NCI-H345 (cell line): ENCODE data around the gene DLX5.

Experiments
- DNase-seq: peaks from one replicate; lab custom pipeline; 2025; lab: John Stamatoyannopoulos, UW

The DLX5 gene

GRCh38 chr7:97018126-97018601, 6.5 kb downstream of the DLX5 start:
- no peak for DNase-seq

- DNase-seq = no peak
Observed at GRCh38 chr7:97017192-97018125, 7.2 kb downstream of the DLX5 start.

GRCh38 chr7:97016381-97017191, 8.0 kb downstream of the DLX5 start:
- peak; percentile 66 for DNase-seq

- no peak for DNase-seq
Observed at GRCh38 chr7:97015756-97016380, 8.8 kb downstream of the DLX5 start.

- DNase-seq = no peak
Observed at GRCh38 chr7:97015279-97015678, 9.4 kb downstream of the DLX5 start.

GRCh38 chr7:97014145-97014750, 10.4 kb downstream of the DLX5 start:
- no peak for DNase-seq

- no peak for DNase-seq
Observed at GRCh38 chr7:97013845-97014134, 10.8 kb downstream of the DLX5 start.

- DNase-seq = no peak
Observed at GRCh38 chr7:97013134-97013844, 11.3 kb downstream of the DLX5 start.

- no peak for DNase-seq
Observed at GRCh38 chr7:97012365-97013133, 12.1 kb downstream of the DLX5 start.

GRCh38 chr7:97011536-97012364, 12.9 kb downstream of the DLX5 start:
- DNase-seq = no peak

- DNase-seq = no peak
Observed at GRCh38 chr7:97011104-97011503, 13.5 kb downstream of the DLX5 start.

GRCh38 chr7:97009753-97010732, 14.6 kb downstream of the DLX5 start:
- no peak for DNase-seq

- no peak for DNase-seq
Observed at GRCh38 chr7:97008275-97008917, 16.2 kb downstream of the DLX5 start.

- no peak for DNase-seq
Observed at GRCh38 chr7:97007583-97007861, 17.1 kb downstream of the DLX5 start.

GRCh38 chr7:97006816-97007582, 17.6 kb downstream of the DLX5 start:
- no peak for DNase-seq

GRCh38 chr7:97006055-97006815, 18.4 kb downstream of the DLX5 start:
- peak; percentile 77 for DNase-seq
